ENCODE data around the gene RALGAPA2.
A peak's percentile ranks its signal among the peaks of the same experiment; 100 is the strongest.

The RALGAPA2 gene

GRCh38 chr20:20712474-20713243, at the start of gene RALGAPA2:
TSS of gene RALGAPA2 (minus strand) at chr20:20712644. CDS start at chr20:20712480, 164 bp downstream.
- TF ChIP-seq CTCF (IDR thresholded peaks at IDR 0.05; ENCODE audit: low read depth, low read length) = no peak
- in situ Hi-C loops (cut with HindIII; ENCODE audit: low sequenced_read_pairs) = no loop called here
- H3K4me3 ChIP-seq (ENCODE audit: low read depth, low read length) = peak within 1 kb of the TSS; percentile 67
- peak; percentile 98 for DNase-seq (ENCODE audit: low read depth, low spot score)

GRCh38 chr20:20761301-20761700, 48.9 kb upstream of the RALGAPA2 start:
- no peak for TF ChIP-seq CTCF (IDR thresholded peaks at IDR 0.05; ENCODE audit: low read depth, low read length)

GRCh38 chr20:20759132-20759531, 46.7 kb upstream of the RALGAPA2 start:
- in situ Hi-C loops (cut with HindIII; ENCODE audit: low sequenced_read_pairs) = no loop called here

More at GRCh38 chr20:20761301-20761700, 48.9 kb upstream of the RALGAPA2 start:
- no peak for DNase-seq (ENCODE audit: low read depth, low spot score)
- in situ Hi-C loops (cut with HindIII; ENCODE audit: low sequenced_read_pairs) = no loop called here
- no peak overlapping the region for H3K4me3 ChIP-seq (ENCODE audit: low read depth, low read length)

GRCh38 chr20:20755674-20756319, 43.4 kb upstream of the RALGAPA2 start:
- no peak for TF ChIP-seq CTCF (IDR thresholded peaks at IDR 0.05; ENCODE audit: low read depth, low read length)
- in situ Hi-C loops (cut with HindIII; ENCODE audit: low sequenced_read_pairs) = no loop called here
- DNase-seq (ENCODE audit: low read depth, low spot score) = no peak

More at GRCh38 chr20:20759132-20759531, 46.7 kb upstream of the RALGAPA2 start:
- no peak overlapping the region for H3K4me3 ChIP-seq (ENCODE audit: low read depth, low read length)
- DNase-seq (ENCODE audit: low read depth, low spot score) = no peak
- no peak for TF ChIP-seq CTCF (IDR thresholded peaks at IDR 0.05; ENCODE audit: low read depth, low read length)

GRCh38 chr20:20755231-20755630, 42.8 kb upstream of the RALGAPA2 start:
- DNase-seq (ENCODE audit: low read depth, low spot score) = no peak
- in situ Hi-C loops (cut with HindIII; ENCODE audit: low sequenced_read_pairs) = no loop called here
- TF ChIP-seq CTCF (IDR thresholded peaks at IDR 0.05; ENCODE audit: low read depth, low read length) = no peak
- no peak overlapping the region for H3K4me3 ChIP-seq (ENCODE audit: low read depth, low read length)

More at GRCh38 chr20:20755674-20756319, 43.4 kb upstream of the RALGAPA2 start:
- H3K4me3 ChIP-seq (ENCODE audit: low read depth, low read length) = no peak overlapping the region

GRCh38 chr20:20754714-20755113, 42.3 kb upstream of the RALGAPA2 start:
- in situ Hi-C loops (cut with HindIII; ENCODE audit: low sequenced_read_pairs) = no loop called here

More at GRCh38 chr20:20754714-20755113, 42.3 kb upstream of the RALGAPA2 start:
- H3K4me3 ChIP-seq (ENCODE audit: low read depth, low read length) = no peak overlapping the region
- no peak for DNase-seq (ENCODE audit: low read depth, low spot score)
- no peak for TF ChIP-seq CTCF (IDR thresholded peaks at IDR 0.05; ENCODE audit: low read depth, low read length)

All from astrocyte of the spinal cord (primary cell).